Activated CD4-positive, alpha-beta T cell treated with anti-CD3 and anti-CD28 coated beads for 36 hours (primary cell): ENCODE data around the gene CD40LG. TPM values are rescaled to one million over a fixed set of nuclear protein-coding genes. Genes with fewer than 3 reads are reported as not detected.

Experiments
- ATAC-seq: fragments of 200-7000 bp; cut with Tn5 transposase; one replicate; pipeline ENCODE4 v1.10.0; 2021; ENCODE audit warnings: mild to moderate bottlenecking, moderate library complexity
- CTCF ChIA-PET: fragments of 350-600 bp; sonication (Branson Sonifier 250); formaldehyde crosslinking; loops from one replicate; lab custom pipeline; 2021; ENCODE audit warnings: antibody characterized with exemption; lab: Charles Lee
- POLR2A ChIA-PET: fragments of 350-600 bp; sonication (Branson Sonifier 250); formaldehyde crosslinking; loops from one replicate; lab custom pipeline; 2021; ENCODE audit warnings: antibody characterized with exemption, inconsistent platforms; lab: Charles Lee
- DNase-seq: peaks from one replicate; pipeline ENCODE4 v3.0.0-alpha.2; 2020
- H3K27ac Mint-ChIP-seq: one replicate; pipeline ENCODE4 v1.8.0; 2021; ENCODE audit warnings: mixed read lengths
- H3K27me3 Mint-ChIP-seq: one replicate; pipeline ENCODE4 v1.8.0; 2021; ENCODE audit warnings: mixed read lengths
- H3K36me3 Mint-ChIP-seq: one replicate; pipeline ENCODE4 v1.8.0; 2021; ENCODE audit warnings: low read depth, mixed read lengths
- H3K4me1 Mint-ChIP-seq: one replicate; pipeline ENCODE4 v1.8.0; 2021; ENCODE audit warnings: mixed read lengths
- H3K4me3 Mint-ChIP-seq: one replicate; pipeline ENCODE4 v1.8.0; 2021; ENCODE audit warnings: mild to moderate bottlenecking, moderate library complexity, mixed read lengths
- H3K9me3 Mint-ChIP-seq: one replicate; pipeline ENCODE4 v1.8.0; 2021; ENCODE audit warnings: low read depth, mixed read lengths
- intact Hi-C, 2 experiments: fragments of 100-400 bp; cut with DNase I in 1 of 2; cut with micrococcal nuclease in 1 of 2; formaldehyde crosslinking; loops; one replicate each; pipeline versions ENCODE4 v1.14.2 to v1.15.1; 2022 to 2024; cut with DNase I, micrococcal nuclease
- total RNA-seq, 2 experiments: library from RNA; stranded (reverse); gene quantifications; one replicate each; pipeline ENCODE4 v1.2.3, GENCODE V29; 2021

Gene CD40LG
- total RNA-seq, 2 experiments from 2014 or later, result 123 to 146 TPM

GRCh38 chrX:136665258-136665900 is 17.4 kb downstream of the CD40LG start:
- Mint-ChIP-seq H3K36me3 (peaks cover 85% of the 10 kb centered on the region), H3K27ac (peak overlapping the region; percentile 77), H3K9me3 (peaks cover 4% of the 10 kb centered on the region), H3K27me3 (no peaks in the 10 kb centered on the region), H3K4me3 (peak overlapping the region; percentile 16), H3K4me1 (peaks cover 85% of the 10 kb centered on the region)
- ChIA-PET POLR2A (no interaction called here), CTCF (interaction anchor here (1.6 kb wide), 1 partner anchor 30 kb away, joined by 8 read pairs; no protein-coding TSS in a partner anchor)
- DNase-seq (no peak), ATAC-seq (no peak)
- intact Hi-C loops, result no loop called here

DNA sequence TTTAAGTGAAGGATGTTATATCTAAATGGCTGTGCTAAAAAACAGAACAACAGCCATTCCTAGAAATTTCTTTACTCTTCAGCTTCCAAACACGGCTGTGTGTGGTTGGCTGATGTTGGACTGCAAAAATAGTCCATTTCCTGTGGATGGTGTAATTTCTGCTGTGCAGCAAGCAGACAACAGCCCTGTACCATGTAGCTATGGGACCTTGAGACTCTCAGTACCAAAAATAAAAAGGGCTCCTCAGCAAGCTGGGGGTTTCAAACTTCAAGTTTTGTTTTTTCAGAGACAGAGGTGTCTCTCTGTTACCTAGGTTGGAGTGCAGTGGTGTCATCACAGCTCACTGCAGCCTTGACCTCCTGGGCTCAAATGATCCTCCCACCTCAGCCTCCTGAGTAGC is 18.1 kb downstream of the CD40LG start:
- intact Hi-C loops, result no loop called here
- POLR2A ChIA-PET, result no interaction called here
- ATAC-seq (no peak), DNase-seq (no peak)
- CTCF ChIA-PET, result interaction anchor here (1.6 kb wide), 1 partner anchor 29 kb away, joined by 8 read pairs; no protein-coding TSS in a partner anchor
- H3K4me3 Mint-ChIP-seq, result no peak overlapping the region
- peaks cover 86% of the 10 kb centered on the region for H3K4me1 Mint-ChIP-seq
- peaks cover 85% of the 10 kb centered on the region for H3K36me3 Mint-ChIP-seq
- H3K9me3 Mint-ChIP-seq, result peaks cover 4% of the 10 kb centered on the region
- peak overlapping the region; percentile 19 for H3K27ac Mint-ChIP-seq
- no peaks in the 10 kb centered on the region for H3K27me3 Mint-ChIP-seq

DNA sequence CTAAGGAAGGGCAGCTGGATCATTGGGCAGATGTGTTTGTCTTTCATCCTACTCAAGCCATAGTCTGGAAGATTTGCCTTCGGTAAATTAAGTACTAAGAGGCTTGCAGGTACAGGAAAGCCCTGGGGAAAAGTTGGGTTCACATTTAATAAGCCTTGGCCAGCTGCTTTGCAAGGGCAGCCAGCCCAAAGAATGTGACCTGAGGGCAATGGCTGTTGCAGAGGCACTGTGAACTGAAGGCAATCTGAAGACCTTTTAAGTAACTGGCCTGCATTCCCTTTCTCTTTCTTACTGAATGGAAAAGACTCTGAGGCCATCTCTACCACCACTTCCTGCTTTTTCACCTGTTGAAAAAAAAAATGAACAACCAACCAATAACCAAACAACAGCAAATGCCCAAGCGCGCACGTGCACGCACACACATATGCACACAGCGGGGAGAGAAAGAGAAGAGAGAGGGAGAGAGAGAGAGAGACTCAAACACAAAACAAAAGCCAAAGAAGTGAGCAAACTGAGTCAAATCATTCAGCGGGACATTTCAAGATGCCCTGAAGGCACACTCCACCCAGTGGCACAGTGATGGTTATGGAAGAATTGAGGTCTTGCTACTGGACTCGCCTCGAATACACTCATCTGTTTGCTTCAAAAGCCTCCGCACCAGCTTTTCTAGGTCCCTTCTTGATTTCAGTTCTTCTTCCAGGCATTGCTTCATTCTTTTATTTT is 19.6 kb downstream of the CD40LG start:
- intact Hi-C loops, result no loop called here
- H3K27me3 Mint-ChIP-seq, result no peaks in the 10 kb centered on the region
- peaks cover 4% of the 10 kb centered on the region for H3K9me3 Mint-ChIP-seq
- POLR2A ChIA-PET, result no interaction called here
- H3K4me1 Mint-ChIP-seq, result peaks cover 90% of the 10 kb centered on the region
- peaks cover 90% of the 10 kb centered on the region for H3K36me3 Mint-ChIP-seq
- H3K4me3 Mint-ChIP-seq, result peak overlapping the region; percentile 2
- ATAC-seq, result peak; percentile 52
- DNase-seq, result peak; percentile 73
- CTCF ChIA-PET, result interaction anchor here (0.6 kb wide), 1 partner anchor 15 kb away, joined by 3 read pairs; no protein-coding TSS in a partner anchor
- H3K27ac Mint-ChIP-seq, result peak overlapping the region; percentile 72

DNA sequence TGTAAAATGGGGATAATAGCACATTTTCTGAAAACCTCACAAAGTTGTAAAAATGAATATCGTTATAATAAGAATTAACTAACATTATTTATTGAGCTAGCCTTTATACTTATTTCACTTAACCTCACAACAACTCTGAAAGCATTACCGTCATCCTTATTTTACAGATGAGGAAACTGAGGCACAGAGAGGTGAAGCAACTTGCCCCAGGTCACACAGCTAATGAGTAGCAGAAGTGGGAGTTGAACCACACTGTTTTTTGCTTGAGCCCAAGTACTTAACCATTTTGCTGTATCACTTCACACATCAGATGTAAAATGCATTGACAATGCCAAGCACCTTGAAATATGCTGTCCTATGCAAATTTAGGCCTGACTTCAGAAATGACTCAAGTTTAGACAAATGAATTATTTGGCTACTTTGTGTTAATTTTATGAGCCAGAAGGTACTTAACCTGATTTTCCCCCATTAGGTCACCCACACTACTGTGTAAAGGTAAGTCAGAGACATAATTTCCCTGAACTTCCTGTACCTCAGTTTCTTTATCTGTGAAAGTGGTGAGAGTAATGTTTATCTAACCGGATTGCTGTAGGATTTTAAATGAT is 23.1 kb downstream of the CD40LG start:
- intact Hi-C loops, result loop anchor here in 1 of 2 experiments (2.0 kb wide), 1 partner anchor 16 kb away; no protein-coding TSS in a partner anchor
- Mint-ChIP-seq H3K27me3 (no peaks in the 10 kb centered on the region), H3K36me3 (peaks cover 76% of the 10 kb centered on the region), H3K4me3 (no peak overlapping the region), H3K9me3 (no peaks in the 10 kb centered on the region), H3K4me1 (peaks cover 96% of the 10 kb centered on the region), H3K27ac (peak overlapping the region; percentile 75)
- no peak for ATAC-seq
- no peak for DNase-seq
- ChIA-PET POLR2A (interaction anchor here (0.7 kb wide), 1 partner anchor 12 kb away, joined by 3 read pairs; no protein-coding TSS in a partner anchor), CTCF (interaction anchor here (1.5 to 2.3 kb wide), 2 partner anchors 13 to 23 kb away, joined by 6 to 8 read pairs; no protein-coding TSS in a partner anchor)

GRCh38 chrX:136674270-136674985 is 26.5 kb downstream of the CD40LG start:
- peaks cover 66% of the 10 kb centered on the region for H3K36me3 Mint-ChIP-seq
- H3K27me3 Mint-ChIP-seq, result no peaks in the 10 kb centered on the region
- DNase-seq, result no peak
- H3K4me1 Mint-ChIP-seq, result peaks cover 97% of the 10 kb centered on the region
- peak overlapping the region; percentile 89 for H3K27ac Mint-ChIP-seq
- ATAC-seq, result peak; percentile 13
- POLR2A ChIA-PET, result interaction anchor here (0.9 kb wide), 2 partner anchors 15 to 204 kb away, joined by 3 read pairs; no protein-coding TSS in a partner anchor
- peak overlapping the region; percentile 44 for H3K4me3 Mint-ChIP-seq
- intact Hi-C loops, result loop anchor here in 1 of 2 experiments (2.0 kb wide), 1 partner anchor 16 kb away; no protein-coding TSS in a partner anchor
- H3K9me3 Mint-ChIP-seq, result no peaks in the 10 kb centered on the region
- CTCF ChIA-PET, result interaction anchor here (0.6 to 1.8 kb wide), 5 partner anchors 15 to 648 kb away, joined by 3 to 5 read pairs (median 3); no protein-coding TSS in a partner anchor

DNA sequence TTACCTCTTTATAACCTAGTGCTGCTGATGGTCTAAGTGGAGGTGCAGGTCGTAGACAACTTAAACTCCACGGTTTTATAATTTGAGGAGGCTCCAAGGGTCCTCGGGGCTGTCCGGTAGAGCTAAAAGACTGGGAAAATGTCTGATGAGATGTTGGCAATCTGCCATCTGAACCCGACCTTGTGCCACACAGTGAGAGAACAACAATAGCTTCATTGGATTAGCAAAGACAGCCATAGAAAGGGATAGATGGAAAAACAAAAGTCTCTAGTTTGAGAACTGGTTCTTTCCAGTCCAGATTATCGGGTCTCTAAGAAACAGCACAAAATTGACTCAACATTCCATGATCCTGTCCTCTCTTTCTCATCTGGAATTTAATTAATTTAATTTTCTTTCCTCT is 31.6 kb downstream of the CD40LG start:
- ATAC-seq (no peak), DNase-seq (no peak)
- Mint-ChIP-seq H3K4me1 (peaks cover 58% of the 10 kb centered on the region), H3K36me3 (peaks cover 56% of the 10 kb centered on the region), H3K4me3 (no peak overlapping the region), H3K9me3 (no peaks in the 10 kb centered on the region), H3K27me3 (no peaks in the 10 kb centered on the region), H3K27ac (peak overlapping the region; percentile 17)
- ChIA-PET POLR2A (no interaction called here), CTCF (interaction anchor here (1.1 to 1.4 kb wide), 2 partner anchors 15 to 33 kb away, joined by 3 to 4 read pairs; no protein-coding TSS in a partner anchor)
- intact Hi-C loops, result no loop called here

DNA sequence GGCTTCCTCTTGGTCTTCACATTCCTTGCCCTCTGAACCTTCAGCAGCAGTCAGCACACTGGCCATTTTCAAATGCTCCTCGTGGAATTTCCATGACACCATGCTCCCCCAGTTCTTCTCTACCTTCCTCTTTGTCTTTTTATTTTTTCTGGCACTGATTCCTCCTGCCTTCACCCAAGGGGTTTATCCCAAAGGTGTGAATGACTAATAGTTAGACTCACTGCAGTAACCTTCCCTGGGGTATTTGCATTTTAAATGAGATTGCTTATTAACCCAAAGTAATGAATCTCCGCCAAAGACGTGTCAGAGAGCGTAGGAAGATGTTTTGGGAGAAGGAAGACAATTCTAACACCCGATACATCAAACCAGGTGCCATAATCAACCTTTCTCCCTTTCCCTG is 36.2 kb downstream of the CD40LG start:
- H3K4me3 Mint-ChIP-seq, result no peak overlapping the region
- CTCF ChIA-PET, result no interaction called here
- H3K4me1 Mint-ChIP-seq, result peaks cover 35% of the 10 kb centered on the region
- intact Hi-C loops, result no loop called here
- no peaks in the 10 kb centered on the region for H3K9me3 Mint-ChIP-seq
- DNase-seq (no peak), ATAC-seq (no peak)
- H3K36me3 Mint-ChIP-seq, result peaks cover 46% of the 10 kb centered on the region
- H3K27me3 Mint-ChIP-seq, result no peaks in the 10 kb centered on the region
- H3K27ac Mint-ChIP-seq, result no peak overlapping the region
- POLR2A ChIA-PET, result no interaction called here

DNA sequence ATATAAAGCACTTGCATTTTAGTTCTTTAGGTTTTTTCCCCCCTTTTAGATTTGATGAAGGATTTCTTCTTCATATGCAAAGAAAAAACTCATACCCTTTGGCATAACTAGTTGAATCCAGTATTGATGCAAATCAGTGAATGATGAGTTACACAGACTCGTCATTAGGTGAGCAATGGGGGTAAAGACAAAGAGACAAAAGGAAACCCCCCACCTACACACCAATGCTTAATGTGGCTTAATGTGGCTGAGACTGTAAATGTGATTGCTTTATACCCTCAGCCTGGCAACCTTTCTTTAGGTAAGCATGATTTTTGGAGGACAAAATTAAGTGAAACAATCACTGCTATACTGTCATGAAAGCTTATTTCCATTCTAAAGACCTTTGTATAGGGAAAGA is 39.5 kb downstream of the CD40LG start:
- peak; percentile 64 for DNase-seq
- Mint-ChIP-seq H3K4me1 (peaks cover 51% of the 10 kb centered on the region), H3K27me3 (no peaks in the 10 kb centered on the region), H3K9me3 (no peaks in the 10 kb centered on the region), H3K4me3 (peak overlapping the region; percentile 35), H3K27ac (peak overlapping the region; percentile 92), H3K36me3 (peaks cover 29% of the 10 kb centered on the region)
- ChIA-PET CTCF (interaction anchor here (1.9 kb wide), 1 partner anchor 10 kb away, joined by 6 read pairs; no protein-coding TSS in a partner anchor), POLR2A (interaction anchor here (0.5 kb wide), 1 partner anchor 60 kb away, joined by 4 read pairs; no protein-coding TSS in a partner anchor)
- intact Hi-C loops, result loop anchor here (2.0 kb wide), 3 partner anchors 15 to 103 kb away; no protein-coding TSS in a partner anchor
- peak; percentile 78 for ATAC-seq

DNA sequence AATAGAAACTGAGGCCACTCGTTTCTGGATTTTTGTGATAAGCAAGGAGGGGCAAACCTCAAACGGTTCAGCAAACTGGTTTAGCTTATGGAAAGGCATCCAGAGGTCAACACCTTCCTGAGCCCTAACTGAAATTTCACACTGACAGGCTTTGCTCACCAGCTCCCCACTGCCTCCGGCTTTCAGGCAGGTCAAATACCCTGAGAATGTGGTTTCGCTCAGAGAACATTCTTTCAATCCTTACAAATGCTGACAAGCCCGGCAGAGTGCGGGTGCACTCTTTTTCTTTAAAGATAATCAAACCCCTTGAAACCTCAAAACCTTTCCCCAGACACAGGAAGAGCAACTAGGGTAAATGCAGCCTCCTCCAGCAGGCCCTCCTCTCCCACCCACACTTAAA is 41.5 kb downstream of the CD40LG start:
- DNase-seq, result no peak
- intact Hi-C loops, result no loop called here
- Mint-ChIP-seq H3K4me1 (peaks cover 67% of the 10 kb centered on the region), H3K9me3 (no peaks in the 10 kb centered on the region), H3K27ac (peak overlapping the region; percentile 88), H3K36me3 (peaks cover 29% of the 10 kb centered on the region), H3K4me3 (peak overlapping the region; percentile 54), H3K27me3 (no peaks in the 10 kb centered on the region)
- ChIA-PET CTCF (interaction anchor here (1.3 to 2.6 kb wide), 4 partner anchors 15 to 81 kb away, joined by 3 to 11 read pairs (median 4); no protein-coding TSS in a partner anchor), POLR2A (interaction anchor here (0.7 to 0.9 kb wide), 2 partner anchors 69 to 72 kb away, joined by 3 read pairs; no protein-coding TSS in a partner anchor)
- no peak for ATAC-seq

DNA sequence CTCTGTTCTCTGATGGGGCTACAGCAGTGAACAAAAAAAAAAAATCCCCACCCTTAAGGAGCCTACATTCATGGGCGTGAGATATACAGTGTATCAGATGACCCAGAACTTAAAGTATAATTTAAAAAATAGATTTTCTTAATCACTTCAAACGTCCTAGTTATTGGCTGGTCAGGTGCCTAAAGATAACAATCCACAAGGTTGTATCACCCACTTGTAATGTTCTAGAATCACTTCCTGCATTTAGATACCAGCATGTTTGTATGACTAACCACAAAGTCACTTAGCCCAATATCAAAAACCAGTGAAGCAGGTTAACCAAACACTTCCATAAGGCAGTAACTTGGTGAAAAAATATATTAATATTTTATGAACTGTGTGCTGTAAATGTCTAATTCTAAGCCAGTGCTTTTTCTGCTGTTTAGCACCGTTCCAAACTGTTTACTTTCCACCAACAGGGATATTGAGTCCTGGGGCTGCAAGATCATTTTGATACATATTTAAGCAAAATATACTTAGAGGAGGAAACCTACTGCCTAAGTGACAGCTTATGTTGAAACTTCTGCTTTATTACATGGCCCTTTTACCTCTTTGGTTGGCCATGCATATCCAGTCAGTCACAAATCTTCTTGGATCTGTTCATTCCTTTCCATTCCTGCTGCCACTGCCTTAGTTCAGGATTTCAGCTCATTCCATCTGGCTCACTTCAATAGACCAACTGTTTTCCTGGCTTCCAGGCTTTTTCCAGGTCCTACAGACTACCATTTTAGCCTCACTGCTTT is 43.3 kb downstream of the CD40LG start:
- POLR2A ChIA-PET, result no interaction called here
- Mint-ChIP-seq H3K27ac (peak overlapping the region; percentile 90), H3K9me3 (no peaks in the 10 kb centered on the region), H3K4me1 (peaks cover 83% of the 10 kb centered on the region), H3K36me3 (peaks cover 32% of the 10 kb centered on the region), H3K27me3 (no peaks in the 10 kb centered on the region), H3K4me3 (no peak overlapping the region)
- ATAC-seq (peak; percentile 10), DNase-seq (no peak)
- intact Hi-C loops, result loop anchor here (5.0 to 10.0 kb wide), 3 partner anchors 194 to 436 kb away; partner anchors contain the start of genes HTATSF1 (in 1 of the 2) and MAP7D3 (in 1 of the 2)
- CTCF ChIA-PET, result interaction anchor here (2.6 kb wide), 1 partner anchor 33 kb away, joined by 11 read pairs; no protein-coding TSS in a partner anchor
